Gastroesophageal sphincter (tissue), 3 donors: ENCODE data around the gene RFNG.

Experiments used
- EP300 ChIP-seq: sonication (generic); formaldehyde crosslinking; IDR thresholded peaks from one replicate; pipeline ENCODE4 v1.6.1; 2017; ENCODE audit warnings: antibody characterized with exemption, mild to moderate bottlenecking
- POLR2A ChIP-seq, 2 donors: fragments of 450-650 bp; IDR thresholded peaks; one replicate each; pipeline ENCODE4 v1.6.1; 2017; ENCODE audit warnings: antibody characterized with exemption in 2 of 2, mild to moderate bottlenecking in 2 of 2, moderate library complexity in 1 of 2
- POLR2AphosphoS5 ChIP-seq: sonication (generic); formaldehyde crosslinking; IDR thresholded peaks from one replicate; pipeline ENCODE4 v1.6.1; 2017; ENCODE audit warnings: antibody characterized with exemption
- TF ChIP-seq, protein P1 (sequence below), 4 experiments: fragments of 200-600 bp in 2 of 4; fragments of 450-650 bp in 2 of 4; sonication (generic) in 1 of 4; IDR thresholded peaks; one replicate each; pipeline ENCODE4 v1.5.1; 2017 to 2019; ENCODE audit warnings: antibody characterized with exemption in 4 of 4, mild to moderate bottlenecking in 2 of 4, moderate library complexity in 2 of 4

DNA sequence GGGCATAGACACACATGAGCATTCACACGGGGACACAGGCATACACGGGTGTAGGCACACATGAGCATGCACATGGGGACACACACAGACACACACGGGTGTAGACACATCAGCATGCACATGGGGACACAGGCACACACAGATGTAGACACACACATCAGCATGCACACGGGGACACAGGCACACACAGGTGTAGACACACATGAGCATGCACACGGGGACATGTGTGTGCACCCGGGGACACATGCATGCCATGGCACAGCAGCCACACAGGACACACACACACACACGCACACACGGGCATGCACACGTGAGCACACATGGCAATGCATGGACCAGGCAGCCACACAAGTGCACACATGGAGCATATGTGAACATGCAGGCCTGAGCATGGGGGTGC, 9.0 kb downstream of the RFNG start:
- TF ChIP-seq POLR2A (IDR thresholded peaks at IDR 0.05) (no peak), POLR2AphosphoS5 (no peak), EP300 (no peak)
- TF ChIP-seq, protein P1, sequence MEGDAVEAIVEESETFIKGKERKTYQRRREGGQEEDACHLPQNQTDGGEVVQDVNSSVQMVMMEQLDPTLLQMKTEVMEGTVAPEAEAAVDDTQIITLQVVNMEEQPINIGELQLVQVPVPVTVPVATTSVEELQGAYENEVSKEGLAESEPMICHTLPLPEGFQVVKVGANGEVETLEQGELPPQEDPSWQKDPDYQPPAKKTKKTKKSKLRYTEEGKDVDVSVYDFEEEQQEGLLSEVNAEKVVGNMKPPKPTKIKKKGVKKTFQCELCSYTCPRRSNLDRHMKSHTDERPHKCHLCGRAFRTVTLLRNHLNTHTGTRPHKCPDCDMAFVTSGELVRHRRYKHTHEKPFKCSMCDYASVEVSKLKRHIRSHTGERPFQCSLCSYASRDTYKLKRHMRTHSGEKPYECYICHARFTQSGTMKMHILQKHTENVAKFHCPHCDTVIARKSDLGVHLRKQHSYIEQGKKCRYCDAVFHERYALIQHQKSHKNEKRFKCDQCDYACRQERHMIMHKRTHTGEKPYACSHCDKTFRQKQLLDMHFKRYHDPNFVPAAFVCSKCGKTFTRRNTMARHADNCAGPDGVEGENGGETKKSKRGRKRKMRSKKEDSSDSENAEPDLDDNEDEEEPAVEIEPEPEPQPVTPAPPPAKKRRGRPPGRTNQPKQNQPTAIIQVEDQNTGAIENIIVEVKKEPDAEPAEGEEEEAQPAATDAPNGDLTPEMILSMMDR (IDR thresholded peaks at IDR 0.05), result no peak
